Stimulated activated naive CD8-positive, alpha-beta T cell treated with anti-CD3 and anti-CD28 coated beads, Interleukin-15, amount 100 ng/mL, for 72 hours (primary cell): ENCODE results near the gene DLEC1.

Experiments used
- ATAC-seq: fragments of 150-1000 bp; cut with Tn5 transposase; 2 replicates; pipeline ENCODE4 v1.10.0; 2021; ENCODE audit warnings: mild to moderate bottlenecking, moderate library complexity
- DNase-seq, 2 donors: peaks; one replicate each; pipeline ENCODE4 v3.0.0; 2021 to 2022
- H3K27ac Mint-ChIP-seq, 2 donors: one replicate each; pipeline ENCODE4 v1.8.0; 2022; ENCODE audit warnings: mild to moderate bottlenecking in 2 of 2, mixed read lengths in 2 of 2, moderate library complexity in 2 of 2
- H3K27me3 Mint-ChIP-seq: one replicate; pipeline ENCODE4 v1.8.0; 2022; ENCODE audit warnings: mixed read lengths
- H3K4me1 Mint-ChIP-seq: one replicate; pipeline ENCODE4 v1.8.0; 2022; ENCODE audit warnings: mild to moderate bottlenecking, mixed read lengths
- H3K4me3 Mint-ChIP-seq, 2 donors: one replicate each; pipeline ENCODE4 v1.8.0; 2022; ENCODE audit warnings: mild to moderate bottlenecking in 2 of 2, mixed read lengths in 2 of 2, moderate library complexity in 1 of 2
- H3K9me3 Mint-ChIP-seq, 2 donors: one replicate each; pipeline ENCODE4 v1.8.0; 2022; ENCODE audit warnings: mixed read lengths in 2 of 2

DLEC1 gene

DNA sequence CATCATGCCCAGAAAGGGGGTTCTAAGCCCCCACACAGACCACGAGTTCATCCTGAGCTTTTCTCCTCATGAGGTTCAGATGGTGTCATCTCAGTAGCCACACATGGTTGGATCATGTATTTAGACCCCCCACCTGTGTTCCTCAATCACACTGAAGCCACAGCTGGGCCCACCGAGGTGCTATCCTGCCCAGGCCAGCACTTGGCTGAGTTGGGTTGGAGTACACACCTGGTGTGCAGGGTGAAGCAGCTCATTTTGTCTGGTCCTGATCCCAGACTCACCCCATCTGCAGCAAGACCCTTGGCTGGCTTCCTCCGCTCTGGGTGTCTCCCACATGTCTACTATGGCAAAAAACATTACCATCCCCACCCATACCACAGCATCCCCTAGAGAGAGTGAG lies 56.0 kb downstream of the DLEC1 start:
- H3K27me3 Mint-ChIP-seq: no peaks in the 10 kb centered on the region
- H3K4me1 Mint-ChIP-seq: no peaks in the 10 kb centered on the region
- no peak overlapping the region for H3K27ac Mint-ChIP-seq
- no peak for ATAC-seq
- H3K9me3 Mint-ChIP-seq: no peaks in the 10 kb centered on the region
- DNase-seq: no peak
- no peak overlapping the region for H3K4me3 Mint-ChIP-seq

DNA sequence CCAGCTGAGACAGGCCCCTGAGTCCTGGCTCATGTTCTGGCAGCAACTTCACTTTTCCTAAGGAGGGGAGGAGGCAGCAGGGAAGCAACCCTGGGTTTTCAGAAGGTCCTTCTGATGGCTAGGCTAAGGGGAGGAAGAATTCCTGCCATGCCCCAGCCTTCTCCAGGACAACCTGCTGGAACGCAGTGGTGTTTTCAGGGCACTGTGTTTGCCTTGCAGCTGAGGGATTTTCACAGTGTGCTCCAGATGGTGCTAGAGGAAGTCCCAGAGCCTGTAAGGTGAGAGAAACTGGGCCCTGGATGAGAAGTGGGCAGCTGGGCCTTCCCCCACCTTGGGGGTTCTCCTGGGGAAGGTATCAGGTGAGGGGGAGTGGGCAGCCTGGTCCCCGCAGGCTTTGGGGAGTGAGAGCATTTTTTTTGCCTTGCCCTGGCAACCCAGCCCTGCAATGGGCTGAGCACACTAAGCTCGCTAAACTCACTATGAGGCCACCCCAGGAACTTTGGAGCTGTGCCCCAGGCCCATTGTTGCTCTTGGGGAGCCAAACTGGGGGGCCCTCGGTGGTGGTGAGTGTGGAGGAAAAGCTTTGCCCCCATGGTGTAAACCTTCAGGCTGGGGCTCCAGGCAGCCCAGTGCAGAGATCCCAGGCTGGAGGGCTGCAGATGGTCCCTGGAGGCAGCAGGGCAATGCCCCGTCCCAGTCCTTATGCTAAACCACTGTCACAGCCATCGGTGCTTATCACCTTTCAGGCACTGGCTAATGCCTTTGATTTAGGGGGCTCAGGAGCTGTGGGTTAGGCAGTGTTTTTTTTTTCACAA lies 56.9 kb downstream of the DLEC1 start:
- H3K4me1 Mint-ChIP-seq: no peaks in the 10 kb centered on the region
- ATAC-seq (no peak), DNase-seq (no peak)
- H3K9me3 Mint-ChIP-seq: no peaks in the 10 kb centered on the region
- no peaks in the 10 kb centered on the region for H3K27me3 Mint-ChIP-seq
- no peak overlapping the region for H3K4me3 Mint-ChIP-seq
- peak overlapping the region in 1 of 2 donors; percentile 18 for H3K27ac Mint-ChIP-seq

GRCh38 chr3:38097446-38098375 lies 58.7 kb downstream of the DLEC1 start:
- no peak for DNase-seq
- no peak for ATAC-seq
- Mint-ChIP-seq H3K27me3 (no peaks in the 10 kb centered on the region), H3K4me1 (no peaks in the 10 kb centered on the region), H3K9me3 (no peaks in the 10 kb centered on the region), H3K27ac (no peak overlapping the region), H3K4me3 (no peak overlapping the region)

- Mint-ChIP-seq H3K27me3 (no peaks in the 10 kb centered on the region), H3K4me1 (no peaks in the 10 kb centered on the region), H3K9me3 (no peaks in the 10 kb centered on the region), H3K27ac (no peak overlapping the region), H3K4me3 (no peak overlapping the region)
- no peak for ATAC-seq
- no peak for DNase-seq
These were observed 59.3 kb downstream of the DLEC1 start for GRCh38 chr3:38098376-38098723.

GRCh38 chr3:38099518-38099917 lies 60.5 kb downstream of the DLEC1 start:
- DNase-seq (no peak), ATAC-seq (no peak)
- peak overlapping the region in 1 of 2 donors; percentile 3 for H3K27ac Mint-ChIP-seq
- no peaks in the 10 kb centered on the region for H3K4me1 Mint-ChIP-seq
- H3K9me3 Mint-ChIP-seq: no peaks in the 10 kb centered on the region
- H3K4me3 Mint-ChIP-seq: no peak overlapping the region
- H3K27me3 Mint-ChIP-seq: no peaks in the 10 kb centered on the region

- no peak overlapping the region for H3K4me3 Mint-ChIP-seq
- H3K9me3 Mint-ChIP-seq: peaks cover 5 to 9% of the 10 kb centered on the region in 2 donors
- no peaks in the 10 kb centered on the region for H3K4me1 Mint-ChIP-seq
- no peak overlapping the region for H3K27ac Mint-ChIP-seq
- no peaks in the 10 kb centered on the region for H3K27me3 Mint-ChIP-seq
- DNase-seq (no peak), ATAC-seq (no peak)
These were observed 61.5 kb downstream of the DLEC1 start for GRCh38 chr3:38100498-38100897.

GRCh38 chr3:38101811-38102443 lies 62.9 kb downstream of the DLEC1 start:
- H3K27me3 Mint-ChIP-seq: no peaks in the 10 kb centered on the region
- no peak overlapping the region for H3K27ac Mint-ChIP-seq
- no peaks in the 10 kb centered on the region for H3K4me1 Mint-ChIP-seq
- H3K4me3 Mint-ChIP-seq: no peak overlapping the region
- ATAC-seq (no peak), DNase-seq (no peak)
- peaks cover 9 to 14% of the 10 kb centered on the region in 2 donors for H3K9me3 Mint-ChIP-seq

GRCh38 chr3:38102444-38102814 lies 63.4 kb downstream of the DLEC1 start:
- no peaks in the 10 kb centered on the region for H3K27me3 Mint-ChIP-seq
- H3K4me1 Mint-ChIP-seq: no peaks in the 10 kb centered on the region
- no peak for DNase-seq
- no peak for ATAC-seq
- peaks cover 9 to 14% of the 10 kb centered on the region in 2 donors for H3K9me3 Mint-ChIP-seq
- no peak overlapping the region for H3K4me3 Mint-ChIP-seq
- no peak overlapping the region for H3K27ac Mint-ChIP-seq

- Mint-ChIP-seq H3K27ac (no peak overlapping the region), H3K4me1 (no peaks in the 10 kb centered on the region), H3K4me3 (no peak overlapping the region), H3K9me3 (peaks cover 9 to 14% of the 10 kb centered on the region in 2 donors), H3K27me3 (no peaks in the 10 kb centered on the region)
- ATAC-seq (no peak), DNase-seq (no peak)
These were observed 66.5 kb downstream of the DLEC1 start for GRCh38 chr3:38105525-38105924.

- Mint-ChIP-seq H3K4me3 (no peak overlapping the region), H3K4me1 (no peaks in the 10 kb centered on the region), H3K9me3 (peaks cover 9 to 14% of the 10 kb centered on the region in 2 donors), H3K27ac (peak overlapping the region in 1 of 2 donors; percentile 93), H3K27me3 (no peaks in the 10 kb centered on the region)
- DNase-seq (no peak), ATAC-seq (no peak)
These were observed 69.1 kb downstream of the DLEC1 start for GRCh38 chr3:38107911-38108648.

GRCh38 chr3:38108649-38109579 lies 69.9 kb downstream of the DLEC1 start:
- DNase-seq: no peak
- Mint-ChIP-seq H3K4me1 (no peaks in the 10 kb centered on the region), H3K27me3 (no peaks in the 10 kb centered on the region), H3K27ac (peak overlapping the region in 1 of 2 donors; percentile 93), H3K4me3 (no peak overlapping the region), H3K9me3 (peaks cover 9 to 14% of the 10 kb centered on the region in 2 donors)
- ATAC-seq: no peak

- Mint-ChIP-seq H3K4me1 (no peaks in the 10 kb centered on the region), H3K4me3 (no peak overlapping the region), H3K27ac (no peak overlapping the region), H3K9me3 (peaks cover 9 to 13% of the 10 kb centered on the region in 2 donors), H3K27me3 (no peaks in the 10 kb centered on the region)
- no peak for ATAC-seq
- DNase-seq: no peak
These were observed 70.7 kb downstream of the DLEC1 start for GRCh38 chr3:38109580-38110313.

DNA sequence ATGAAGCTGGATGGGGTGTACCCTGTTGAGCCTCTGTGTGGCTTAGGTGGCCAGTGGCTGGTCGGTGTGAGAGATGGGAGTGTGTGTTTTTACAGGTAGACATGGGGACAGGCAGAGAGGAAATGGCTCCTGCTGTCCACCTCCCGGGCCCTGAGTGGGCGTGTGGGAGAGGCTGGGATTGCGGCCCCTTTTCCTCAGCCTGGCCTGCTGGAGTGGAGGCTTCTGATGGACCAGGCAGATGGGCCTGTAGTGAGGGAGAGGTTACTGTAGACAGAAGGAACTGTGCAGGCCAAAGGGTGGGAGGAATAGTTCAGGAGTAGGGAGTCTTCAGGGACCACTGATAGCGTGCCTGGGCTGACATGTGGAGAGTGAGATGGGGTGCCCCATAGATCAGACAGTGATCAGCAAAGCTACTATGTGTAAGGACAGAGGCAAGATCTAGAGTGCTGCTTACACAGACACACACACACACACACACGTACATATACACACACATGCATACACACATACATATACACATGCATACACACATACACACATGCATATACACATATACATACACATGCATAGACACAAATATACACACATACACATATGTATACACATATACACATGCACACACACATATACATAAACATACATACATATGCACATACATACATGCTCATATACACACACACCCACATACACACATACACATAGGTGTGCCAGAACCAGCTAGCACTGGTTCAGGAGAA lies 71.5 kb downstream of the DLEC1 start:
- no peak overlapping the region for H3K4me3 Mint-ChIP-seq
- peaks cover 4 to 5% of the 10 kb centered on the region in 2 donors for H3K9me3 Mint-ChIP-seq
- no peak for ATAC-seq
- H3K27ac Mint-ChIP-seq: no peak overlapping the region
- peaks cover 6% of the 10 kb centered on the region for H3K4me1 Mint-ChIP-seq
- no peak for DNase-seq
- H3K27me3 Mint-ChIP-seq: no peaks in the 10 kb centered on the region
